SK-N-SH (cell line): ENCODE data around the gene SERP2. TPM values are rescaled to one million over a fixed set of nuclear protein-coding genes. Genes with fewer than 3 reads are reported as not detected.
A peak's percentile ranks its signal among the peaks of the same experiment; 100 is the strongest.

Experiments
- CTCF ChIA-PET: fragments of 300-600, 350-600 bp; formaldehyde crosslinking; extraction: SDS; loops from one replicate; lab custom pipeline; 2021; lab: Yijun Ruan, JAX
- POLR2A ChIA-PET: fragments of 350-600 bp; sonication (Branson Sonifier 250); formaldehyde crosslinking; extraction: SDS; loops from one replicate; lab custom pipeline; 2020; ENCODE audit warnings: antibody characterized with exemption, inconsistent platforms; lab: Yijun Ruan, JAX
- DNase-seq: peaks from one replicate; pipeline ENCODE4 v3.0.0; 2012
- H2AFZ ChIP-seq: fragments of 200-600 bp; sonication (generic); 2 replicates; pipeline ENCODE4 v1.8.1; 2016; ENCODE audit warnings: antibody characterized with exemption, mild to moderate bottlenecking, low read depth
- H3F3A ChIP-seq: fragments of 200-600 bp; sonication (generic); replicated peaks from 2 replicates; pipeline ENCODE3; 2016; ENCODE audit warnings: antibody characterized with exemption, mild to moderate bottlenecking; ENCODE audit not compliant: insufficient read depth
- H3K27ac ChIP-seq, 2 experiments: fragments of 200-500 bp in 1 of 2; fragments of 200-600 bp in 1 of 2; sonication (Bioruptor generic) in 1 of 2; sonication (generic), shearing (Covaris generic) in 1 of 2; 2 replicates each; pipeline versions ENCODE4 v1.5.1 to v1.6.1; 2014 to 2016; ENCODE audit warnings: low read depth in 2 of 2, inconsistent platforms in 1 of 2, low read length in 1 of 2, mild to moderate bottlenecking in 1 of 2, mixed read lengths in 1 of 2
- H3K27me3 ChIP-seq: fragments of 200-600 bp; sonication (generic), shearing (Covaris generic); 2 replicates; pipeline ENCODE4 v1.6.1; 2016; ENCODE audit warnings: mixed run types; ENCODE audit not compliant: insufficient read depth
- H3K36me3 ChIP-seq, 2 experiments: fragments of 200-500 bp in 1 of 2; fragments of 200-600 bp in 1 of 2; sonication (Bioruptor generic) in 1 of 2; sonication (generic) in 1 of 2; replicated peaks in 1 of 2; 2 replicates each; pipeline versions ENCODE3 to v1.5.1; 2014 to 2016; ENCODE audit warnings: low read length in 1 of 2, mild to moderate bottlenecking in 1 of 2; ENCODE audit not compliant: insufficient read depth in 2 of 2, control insufficient read depth in 1 of 2
- H3K4me1 ChIP-seq, 2 experiments: fragments of 200-500 bp in 1 of 2; fragments of 200-600 bp in 1 of 2; sonication (Bioruptor generic) in 1 of 2; sonication (generic), shearing (Covaris generic) in 1 of 2; 2 replicates each; pipeline versions ENCODE4 v1.5.1 to v1.6.1; 2014 to 2016; ENCODE audit warnings: low read depth in 1 of 2, low read length in 1 of 2, mixed run types in 1 of 2; ENCODE audit not compliant: insufficient read depth in 2 of 2, control insufficient read depth in 1 of 2
- H3K4me2 ChIP-seq: fragments of 200-600 bp; sonication (generic), shearing (Covaris generic); 2 replicates; pipeline ENCODE4 v1.6.1; 2017; ENCODE audit warnings: mixed run types
- H3K4me3 ChIP-seq, 2 experiments: fragments of 200-500 bp in 1 of 2; fragments of 200-600 bp in 1 of 2; sonication (Bioruptor generic) in 1 of 2; sonication (generic), shearing (Covaris generic) in 1 of 2; 2 replicates each; pipeline versions ENCODE4 v1.5.1 to v1.8.1; 2014 to 2016; ENCODE audit warnings: low read depth in 2 of 2, inconsistent platforms in 1 of 2, low read length in 1 of 2, mild to moderate bottlenecking in 1 of 2, mixed read lengths in 1 of 2, moderate library complexity in 1 of 2
- H3K79me2 ChIP-seq: fragments of 200-600 bp; sonication (generic); 2 replicates; pipeline ENCODE4 v1.8.1; 2017; ENCODE audit warnings: mild to moderate bottlenecking; ENCODE audit not compliant: insufficient read depth
- H3K9ac ChIP-seq: fragments of 200-600 bp; sonication (generic); 2 replicates; pipeline ENCODE4 v1.6.1; 2017; ENCODE audit warnings: mixed run types
- H3K9me2 ChIP-seq: fragments of 200-600 bp; sonication (generic); 2 replicates; pipeline ENCODE4 v1.6.1; 2017; ENCODE audit warnings: mixed run types
- H3K9me3 ChIP-seq: fragments of 200-600 bp; sonication (generic); 2 replicates; pipeline ENCODE4 v1.6.1; 2017; ENCODE audit warnings: mixed run types, mild to moderate bottlenecking, moderate library complexity
- H4K20me1 ChIP-seq: fragments of 200-600 bp; sonication (generic); 2 replicates; pipeline ENCODE4 v1.6.1; 2017; ENCODE audit warnings: mild to moderate bottlenecking, mixed run types; ENCODE audit not compliant: insufficient read depth
- ELF1 ChIP-seq: IDR thresholded peaks from 2 replicates; pipeline ENCODE4 v1.4.0; 2012
- EP300 ChIP-seq, 2 experiments: IDR thresholded peaks; 2 replicates each; pipeline versions ENCODE4 v1.4.0 to v1.6.1; 2012; ENCODE audit warnings: borderline replicate concordance in 1 of 2, low read depth in 1 of 2, low read length in 1 of 2
- FOXJ3 ChIP-seq: sonication (generic); formaldehyde crosslinking; IDR thresholded peaks from 2 replicates; pipeline ENCODE4 v1.5.1; 2020; ENCODE audit warnings: mild to moderate bottlenecking, missing genetic modification reagents
- FOXM1 ChIP-seq: IDR thresholded peaks from 2 replicates; pipeline ENCODE4 v1.4.0; 2012; ENCODE audit warnings: low read depth, mild to moderate bottlenecking
- GABPA ChIP-seq: IDR thresholded peaks from 2 replicates; pipeline ENCODE4 v1.4.0; 2012; ENCODE audit warnings: low read depth, mild to moderate bottlenecking
- GATA2 ChIP-seq: sonication (generic); formaldehyde crosslinking; IDR thresholded peaks from 2 replicates; pipeline ENCODE4 v1.5.0; 2020; ENCODE audit warnings: mild to moderate bottlenecking, missing genetic modification reagents
- JUND ChIP-seq: IDR thresholded peaks from 2 replicates; pipeline ENCODE4 v1.4.0; 2012
- MEF2A ChIP-seq: IDR thresholded peaks from 2 replicates; pipeline ENCODE4 v1.4.0; 2012; ENCODE audit warnings: low read depth, borderline replicate concordance
- MXI1 ChIP-seq: IDR thresholded peaks from 2 replicates; pipeline ENCODE4 v1.6.1; 2012; ENCODE audit warnings: mild to moderate bottlenecking, low read depth, low read length, improper control_type of control experiment
- NFIC ChIP-seq: IDR thresholded peaks from 2 replicates; pipeline ENCODE4 v1.4.0; 2012; ENCODE audit warnings: borderline replicate concordance
- NRF1 ChIP-seq: IDR thresholded peaks from 2 replicates; pipeline ENCODE4 v1.6.1; 2012; ENCODE audit warnings: low read depth, mild to moderate bottlenecking, low read length
- POLR2AphosphoS5 ChIP-seq: IDR thresholded peaks from 2 replicates; pipeline ENCODE4 v1.6.1; 2012; ENCODE audit warnings: low read depth, low read length
- RAD21 ChIP-seq: IDR thresholded peaks from 2 replicates; pipeline ENCODE4 v1.6.1; 2012; ENCODE audit warnings: mild to moderate bottlenecking, low read length
- RCOR1 ChIP-seq: fragments of 150-350 bp; IDR thresholded peaks from 2 replicates; pipeline ENCODE4 v1.6.1; 2017; ENCODE audit warnings: antibody characterized with exemption, low read length
- RFX5 ChIP-seq: IDR thresholded peaks from 2 replicates; pipeline ENCODE4 v1.6.1; 2012; ENCODE audit warnings: mild to moderate bottlenecking, improper control_type of control experiment, low read length
- SIN3A ChIP-seq: IDR thresholded peaks from 2 replicates; pipeline ENCODE4 v1.6.1; 2012; ENCODE audit warnings: low read depth, mild to moderate bottlenecking, low read length, moderate library complexity, borderline replicate concordance
- SMC3 ChIP-seq: IDR thresholded peaks from 2 replicates; pipeline ENCODE4 v1.6.1; 2012; ENCODE audit warnings: low read depth, low read length, improper control_type of control experiment
- TAF1 ChIP-seq: IDR thresholded peaks from 2 replicates; pipeline ENCODE4 v1.6.1; 2012; ENCODE audit warnings: low read depth, mild to moderate bottlenecking, low read length, moderate library complexity, borderline replicate concordance
- TCF12 ChIP-seq: IDR thresholded peaks from 2 replicates; pipeline ENCODE4 v1.4.0; 2012
- TEAD4 ChIP-seq: IDR thresholded peaks from 2 replicates; pipeline ENCODE4 v1.4.0; 2012; ENCODE audit warnings: mild to moderate bottlenecking, borderline replicate concordance; ENCODE audit not compliant: insufficient read depth
- YY1 ChIP-seq: IDR thresholded peaks from 2 replicates; pipeline ENCODE4 v1.4.0; 2012; ENCODE audit warnings: low read depth, mild to moderate bottlenecking
- WGBS: methylation state at CpG from one replicate; pipeline ENCODE4 v1.1.6; 2017; ENCODE audit warnings: low lambda C conversion rate; 5-methylcytosine and 5-hydroxymethylcytosine counted together
- polyA plus RNA-seq, 3 experiments: library from polyadenylated mRNA; depleted of rRNA; stranded (reverse); fragments of >200 nt; gene quantifications; 2 replicates each; pipeline ENCODE4 v1.2.3, GENCODE V29; 2012
- TF ChIP-seq, protein P1 (sequence below): IDR thresholded peaks from 2 replicates; pipeline ENCODE4 v1.6.1; 2012; ENCODE audit warnings: mild to moderate bottlenecking, low read depth, low read length, moderate library complexity
- TF ChIP-seq, protein P2 (sequence below): fragments of 200-600 bp; sonication (generic); IDR thresholded peaks from 2 replicates; pipeline ENCODE4 v1.6.1; 2017; ENCODE audit warnings: antibody characterized with exemption, mild to moderate bottlenecking, moderate library complexity
- TF ChIP-seq, protein P3 (sequence below): IDR thresholded peaks from 2 replicates; pipeline ENCODE4; 2012
- TF ChIP-seq, protein P4 (sequence below): IDR thresholded peaks from 2 replicates; pipeline ENCODE4 v1.4.0; 2012; ENCODE audit warnings: low read depth
- TF ChIP-seq, protein P5 (sequence below): fragments of 150-350 bp; IDR thresholded peaks from 2 replicates; pipeline ENCODE4 v1.6.1; 2017; ENCODE audit warnings: antibody characterized with exemption, low read length, low read depth, borderline replicate concordance

SERP2 gene
- polyA plus RNA-seq, 1 of the 3 experiments (the other 2 are of a cell fraction) = 4.9 TPM

DNA sequence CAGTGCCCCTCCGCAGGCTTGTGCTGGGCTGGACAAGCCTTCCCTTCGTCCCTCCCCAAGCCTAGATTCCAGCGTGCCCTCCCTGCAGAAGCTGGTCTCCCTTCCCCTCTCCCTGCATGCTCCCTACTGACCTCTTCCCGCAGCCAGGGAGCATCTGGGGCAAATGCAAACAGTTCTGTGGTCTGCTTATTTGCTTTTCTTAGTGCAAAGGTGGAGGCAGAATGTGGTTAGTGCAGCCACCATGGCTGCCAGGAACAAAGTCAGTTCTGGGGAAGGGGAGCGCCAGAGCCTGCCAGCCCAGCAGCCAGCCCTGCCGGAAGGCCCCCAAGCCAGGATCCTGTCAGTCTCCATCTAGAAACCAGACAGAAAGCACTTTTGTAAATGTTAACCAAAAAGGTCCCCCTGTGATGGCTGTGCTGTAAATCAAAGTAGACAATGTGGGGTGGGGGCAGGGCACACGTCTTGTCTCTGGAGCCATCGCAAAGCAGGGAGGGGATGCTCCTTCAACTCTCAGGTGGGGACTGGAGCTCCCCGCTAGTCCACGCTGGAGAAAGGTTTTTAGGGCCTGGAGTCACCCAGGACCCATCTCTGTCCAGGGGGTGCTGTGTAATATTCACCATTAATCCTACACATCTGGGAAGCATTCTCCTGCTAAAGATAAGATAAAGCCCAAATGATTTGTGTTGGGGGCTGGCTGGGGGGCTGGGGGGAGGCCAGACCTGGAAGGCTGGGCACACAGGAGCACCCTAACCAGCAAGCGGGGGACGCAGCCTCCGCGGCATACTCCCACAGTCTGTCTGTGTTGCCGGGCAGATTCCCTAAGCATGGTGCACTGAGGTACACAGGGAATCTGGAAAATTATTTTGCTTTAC, 30.9 kb downstream of the SERP2 start:
- ChIA-PET POLR2A (interaction anchor here (1.1 to 1.5 kb wide), 2 partner anchors 32 to 36 kb away, joined by 3 to 11 read pairs; no protein-coding TSS in a partner anchor), CTCF (interaction anchor here (1.0 to 1.1 kb wide), 3 partner anchors 30 to 36 kb away, joined by 3 to 4 read pairs (median 3); no protein-coding TSS in a partner anchor)
- Histone ChIP-seq H3K9me3 (no peaks in the 10 kb centered on the region), H3K36me3 (no peaks in the 10 kb centered on the region), H3K27ac (peak overlapping the region in 1 of 2 experiments; percentile 96; a peak in 2 of 4 replicates), H3K4me2 (no peak overlapping the region), H3K9me2 (no peaks in the 10 kb centered on the region), H3K9ac (no peak overlapping the region), H3F3A (no peaks in the 10 kb centered on the region), H2AFZ (no peak overlapping the region), H4K20me1 (no peaks in the 10 kb centered on the region), H3K79me2 (no peaks in the 10 kb centered on the region), H3K4me3 (no peak overlapping the region), H3K27me3 (no peaks in the 10 kb centered on the region), H3K4me1 (peaks cover 0 to 36% of the 10 kb centered on the region in 2 experiments; a peak in 2 of 4 replicates)
- WGBS = 69% methylated on average over 12 of the region's 15 CpGs
- peak in 1 of 2 experiments; percentile 67; a peak in 1 of 4 replicates for TF ChIP-seq EP300 (IDR thresholded peaks at IDR 0.05; ENCODE audit: borderline replicate concordance in 1 of 2, low read depth in 1 of 2, low read length in 1 of 2)
- no peak for TF ChIP-seq TCF12
- TF ChIP-seq, protein P1, sequence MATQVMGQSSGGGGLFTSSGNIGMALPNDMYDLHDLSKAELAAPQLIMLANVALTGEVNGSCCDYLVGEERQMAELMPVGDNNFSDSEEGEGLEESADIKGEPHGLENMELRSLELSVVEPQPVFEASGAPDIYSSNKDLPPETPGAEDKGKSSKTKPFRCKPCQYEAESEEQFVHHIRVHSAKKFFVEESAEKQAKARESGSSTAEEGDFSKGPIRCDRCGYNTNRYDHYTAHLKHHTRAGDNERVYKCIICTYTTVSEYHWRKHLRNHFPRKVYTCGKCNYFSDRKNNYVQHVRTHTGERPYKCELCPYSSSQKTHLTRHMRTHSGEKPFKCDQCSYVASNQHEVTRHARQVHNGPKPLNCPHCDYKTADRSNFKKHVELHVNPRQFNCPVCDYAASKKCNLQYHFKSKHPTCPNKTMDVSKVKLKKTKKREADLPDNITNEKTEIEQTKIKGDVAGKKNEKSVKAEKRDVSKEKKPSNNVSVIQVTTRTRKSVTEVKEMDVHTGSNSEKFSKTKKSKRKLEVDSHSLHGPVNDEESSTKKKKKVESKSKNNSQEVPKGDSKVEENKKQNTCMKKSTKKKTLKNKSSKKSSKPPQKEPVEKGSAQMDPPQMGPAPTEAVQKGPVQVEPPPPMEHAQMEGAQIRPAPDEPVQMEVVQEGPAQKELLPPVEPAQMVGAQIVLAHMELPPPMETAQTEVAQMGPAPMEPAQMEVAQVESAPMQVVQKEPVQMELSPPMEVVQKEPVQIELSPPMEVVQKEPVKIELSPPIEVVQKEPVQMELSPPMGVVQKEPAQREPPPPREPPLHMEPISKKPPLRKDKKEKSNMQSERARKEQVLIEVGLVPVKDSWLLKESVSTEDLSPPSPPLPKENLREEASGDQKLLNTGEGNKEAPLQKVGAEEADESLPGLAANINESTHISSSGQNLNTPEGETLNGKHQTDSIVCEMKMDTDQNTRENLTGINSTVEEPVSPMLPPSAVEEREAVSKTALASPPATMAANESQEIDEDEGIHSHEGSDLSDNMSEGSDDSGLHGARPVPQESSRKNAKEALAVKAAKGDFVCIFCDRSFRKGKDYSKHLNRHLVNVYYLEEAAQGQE = no peak
- TF ChIP-seq MEF2A = no peak
- TF ChIP-seq RCOR1 = peak; percentile 62; the same call in 1 of the 2 replicates
- TF ChIP-seq FOXM1 = no peak
- TF ChIP-seq TAF1 = no peak
- TF ChIP-seq, protein P2, sequence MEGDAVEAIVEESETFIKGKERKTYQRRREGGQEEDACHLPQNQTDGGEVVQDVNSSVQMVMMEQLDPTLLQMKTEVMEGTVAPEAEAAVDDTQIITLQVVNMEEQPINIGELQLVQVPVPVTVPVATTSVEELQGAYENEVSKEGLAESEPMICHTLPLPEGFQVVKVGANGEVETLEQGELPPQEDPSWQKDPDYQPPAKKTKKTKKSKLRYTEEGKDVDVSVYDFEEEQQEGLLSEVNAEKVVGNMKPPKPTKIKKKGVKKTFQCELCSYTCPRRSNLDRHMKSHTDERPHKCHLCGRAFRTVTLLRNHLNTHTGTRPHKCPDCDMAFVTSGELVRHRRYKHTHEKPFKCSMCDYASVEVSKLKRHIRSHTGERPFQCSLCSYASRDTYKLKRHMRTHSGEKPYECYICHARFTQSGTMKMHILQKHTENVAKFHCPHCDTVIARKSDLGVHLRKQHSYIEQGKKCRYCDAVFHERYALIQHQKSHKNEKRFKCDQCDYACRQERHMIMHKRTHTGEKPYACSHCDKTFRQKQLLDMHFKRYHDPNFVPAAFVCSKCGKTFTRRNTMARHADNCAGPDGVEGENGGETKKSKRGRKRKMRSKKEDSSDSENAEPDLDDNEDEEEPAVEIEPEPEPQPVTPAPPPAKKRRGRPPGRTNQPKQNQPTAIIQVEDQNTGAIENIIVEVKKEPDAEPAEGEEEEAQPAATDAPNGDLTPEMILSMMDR = no peak
- TF ChIP-seq NRF1 = no peak
- no peak for TF ChIP-seq NFIC
- TF ChIP-seq, protein P3, sequence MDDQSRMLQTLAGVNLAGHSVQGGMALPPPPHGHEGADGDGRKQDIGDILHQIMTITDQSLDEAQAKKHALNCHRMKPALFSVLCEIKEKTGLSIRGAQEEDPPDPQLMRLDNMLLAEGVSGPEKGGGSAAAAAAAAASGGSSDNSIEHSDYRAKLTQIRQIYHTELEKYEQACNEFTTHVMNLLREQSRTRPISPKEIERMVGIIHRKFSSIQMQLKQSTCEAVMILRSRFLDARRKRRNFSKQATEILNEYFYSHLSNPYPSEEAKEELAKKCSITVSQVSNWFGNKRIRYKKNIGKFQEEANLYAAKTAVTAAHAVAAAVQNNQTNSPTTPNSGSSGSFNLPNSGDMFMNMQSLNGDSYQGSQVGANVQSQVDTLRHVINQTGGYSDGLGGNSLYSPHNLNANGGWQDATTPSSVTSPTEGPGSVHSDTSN = no peak
- TF ChIP-seq FOXJ3 (CRISPR knock-in tag) = peak; percentile 23; the same call in 1 of the 2 replicates
- no peak for TF ChIP-seq ELF1
- no peak for TF ChIP-seq SMC3
- TF ChIP-seq, protein P4, sequence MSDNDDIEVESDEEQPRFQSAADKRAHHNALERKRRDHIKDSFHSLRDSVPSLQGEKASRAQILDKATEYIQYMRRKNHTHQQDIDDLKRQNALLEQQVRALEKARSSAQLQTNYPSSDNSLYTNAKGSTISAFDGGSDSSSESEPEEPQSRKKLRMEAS = no peak
- TF ChIP-seq SIN3A = no peak
- no peak for TF ChIP-seq YY1
- TF ChIP-seq RFX5 = peak; percentile 91
- TF ChIP-seq TEAD4 = no peak
- TF ChIP-seq GATA2 (CRISPR knock-in tag) = peak; percentile 82
- TF ChIP-seq, protein P5, sequence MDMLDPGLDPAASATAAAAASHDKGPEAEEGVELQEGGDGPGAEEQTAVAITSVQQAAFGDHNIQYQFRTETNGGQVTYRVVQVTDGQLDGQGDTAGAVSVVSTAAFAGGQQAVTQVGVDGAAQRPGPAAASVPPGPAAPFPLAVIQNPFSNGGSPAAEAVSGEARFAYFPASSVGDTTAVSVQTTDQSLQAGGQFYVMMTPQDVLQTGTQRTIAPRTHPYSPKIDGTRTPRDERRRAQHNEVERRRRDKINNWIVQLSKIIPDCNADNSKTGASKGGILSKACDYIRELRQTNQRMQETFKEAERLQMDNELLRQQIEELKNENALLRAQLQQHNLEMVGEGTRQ = no peak
- TF ChIP-seq MXI1 = no peak
- TF ChIP-seq JUND = no peak
- no peak for TF ChIP-seq POLR2AphosphoS5
- no peak for TF ChIP-seq GABPA
- no peak for TF ChIP-seq RAD21
- DNase-seq = peak; percentile 80
